Upper lobe of left lung (tissue), 4 donors: ENCODE results near the gene CORO1A.

Experiments
- CTCF ChIP-seq, 6 experiments: fragments of 450-650 bp in 4 of 6; fragments of 200-600 bp in 2 of 6; sonication (generic) in 2 of 6; IDR thresholded peaks; one replicate each; pipeline ENCODE4 v1.5.1; 2016 to 2019; ENCODE audit warnings: antibody characterized with exemption in 6 of 6
- EP300 ChIP-seq, 4 donors: sonication (generic); formaldehyde crosslinking; IDR thresholded peaks; one replicate each; pipeline ENCODE4 v1.5.1; 2017; ENCODE audit warnings: antibody characterized with exemption in 4 of 4, control low read depth in 2 of 4
- POLR2A ChIP-seq, 4 donors: fragments of 450-650 bp; IDR thresholded peaks; one replicate each; pipeline ENCODE4 v1.5.1; 2016 to 2017; ENCODE audit warnings: antibody characterized with exemption in 4 of 4, mild to moderate bottlenecking in 2 of 4
- POLR2AphosphoS5 ChIP-seq, 2 donors: sonication (generic); formaldehyde crosslinking; IDR thresholded peaks; one replicate each; pipeline ENCODE4 v1.5.1; 2017; ENCODE audit warnings: antibody characterized with exemption in 2 of 2

- TF ChIP-seq POLR2A (IDR thresholded peaks at IDR 0.05) (no peak), CTCF (IDR thresholded peaks at IDR 0.05) (no peak), EP300 (IDR thresholded peaks at IDR 0.05) (no peak), POLR2AphosphoS5 (IDR thresholded peaks at IDR 0.05) (no peak)
Observed at GRCh38 chr16:30145657-30146056, 37.7 kb upstream of the CORO1A start.
